ENCODE measurements around the gene ZNF44.

The ZNF44 gene

GRCh38 chr19:12260861-12261260 is 33.8 kb downstream of the ZNF44 start:
- DNase-seq, result no peak

DNA sequence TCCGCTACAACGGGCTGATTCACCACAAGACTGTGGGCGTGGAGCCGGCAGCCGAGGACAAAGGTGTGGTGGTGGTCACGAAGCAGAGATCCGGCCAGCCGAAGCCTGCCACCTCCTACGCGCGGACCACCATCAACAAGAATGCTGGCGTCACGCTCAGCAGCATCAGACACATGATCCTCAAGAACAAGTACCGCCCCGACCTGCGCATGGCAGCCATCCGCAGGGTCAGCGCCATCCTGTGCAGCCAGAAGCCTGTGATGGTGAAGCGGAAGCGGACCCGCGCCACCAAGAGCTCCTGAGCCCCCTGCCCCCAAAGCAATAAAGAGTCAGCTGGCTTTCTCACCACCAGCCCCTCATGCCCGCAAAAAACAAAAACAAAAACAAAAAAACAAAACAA is 34.4 kb downstream of the ZNF44 start:
- no peak for DNase-seq

GRCh38 chr19:12255372-12255771 is 39.3 kb downstream of the ZNF44 start:
- DNase-seq, result no peak

DNA sequence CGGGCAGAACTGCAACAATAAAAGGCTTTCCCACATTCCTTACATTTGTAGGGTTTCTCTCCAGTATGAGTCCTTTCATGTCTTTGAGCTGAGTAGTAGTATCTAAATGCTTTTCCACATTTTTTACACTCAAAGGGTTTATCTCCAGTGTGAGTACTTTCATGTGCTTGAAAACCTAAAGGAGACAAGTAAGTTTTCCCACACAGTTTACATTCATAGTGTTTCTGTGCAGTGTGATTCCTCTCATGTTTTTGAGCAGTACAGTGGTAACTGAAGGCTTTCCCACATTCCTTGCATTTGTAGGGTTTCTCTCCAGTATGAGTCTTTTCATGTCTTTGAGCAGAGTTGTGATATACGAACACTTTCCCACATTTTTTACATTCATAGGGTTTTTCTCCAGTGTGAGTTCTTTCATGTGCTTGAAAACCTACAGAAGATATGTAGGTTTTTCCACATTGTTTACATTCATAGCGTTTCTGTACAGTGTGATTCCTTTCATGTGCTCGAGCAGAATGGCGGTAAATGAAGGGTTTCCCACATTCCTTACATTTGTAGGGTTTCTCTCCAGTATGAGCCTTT is 47.0 kb downstream of the ZNF44 start:
- no peak for DNase-seq

GRCh38 chr19:12244370-12244769 is 50.3 kb downstream of the ZNF44 start:
- DNase-seq, result no peak

GRCh38 chr19:12237143-12237839 is 57.4 kb downstream of the ZNF44 start:
- no peak for DNase-seq

DNA sequence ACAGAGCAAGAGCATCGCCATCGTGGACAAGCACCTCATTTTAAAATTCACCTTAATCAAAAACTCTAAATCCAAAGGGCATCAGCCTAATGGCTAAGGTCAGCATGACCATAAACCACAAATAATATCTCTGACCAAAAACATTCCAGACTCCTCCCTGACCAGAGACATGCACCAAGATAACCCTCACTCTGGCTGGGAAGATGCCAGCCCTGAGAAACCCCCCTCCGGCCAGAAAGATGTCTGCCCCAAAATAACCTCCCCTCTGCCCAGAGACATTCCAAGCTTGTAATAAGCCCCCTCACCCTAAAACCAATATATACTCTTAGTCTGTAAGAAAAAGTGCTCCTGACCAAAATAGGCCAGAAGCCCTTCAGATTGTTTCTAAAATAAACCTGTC is 61.7 kb downstream of the ZNF44 start:
- no peak for DNase-seq

DNA sequence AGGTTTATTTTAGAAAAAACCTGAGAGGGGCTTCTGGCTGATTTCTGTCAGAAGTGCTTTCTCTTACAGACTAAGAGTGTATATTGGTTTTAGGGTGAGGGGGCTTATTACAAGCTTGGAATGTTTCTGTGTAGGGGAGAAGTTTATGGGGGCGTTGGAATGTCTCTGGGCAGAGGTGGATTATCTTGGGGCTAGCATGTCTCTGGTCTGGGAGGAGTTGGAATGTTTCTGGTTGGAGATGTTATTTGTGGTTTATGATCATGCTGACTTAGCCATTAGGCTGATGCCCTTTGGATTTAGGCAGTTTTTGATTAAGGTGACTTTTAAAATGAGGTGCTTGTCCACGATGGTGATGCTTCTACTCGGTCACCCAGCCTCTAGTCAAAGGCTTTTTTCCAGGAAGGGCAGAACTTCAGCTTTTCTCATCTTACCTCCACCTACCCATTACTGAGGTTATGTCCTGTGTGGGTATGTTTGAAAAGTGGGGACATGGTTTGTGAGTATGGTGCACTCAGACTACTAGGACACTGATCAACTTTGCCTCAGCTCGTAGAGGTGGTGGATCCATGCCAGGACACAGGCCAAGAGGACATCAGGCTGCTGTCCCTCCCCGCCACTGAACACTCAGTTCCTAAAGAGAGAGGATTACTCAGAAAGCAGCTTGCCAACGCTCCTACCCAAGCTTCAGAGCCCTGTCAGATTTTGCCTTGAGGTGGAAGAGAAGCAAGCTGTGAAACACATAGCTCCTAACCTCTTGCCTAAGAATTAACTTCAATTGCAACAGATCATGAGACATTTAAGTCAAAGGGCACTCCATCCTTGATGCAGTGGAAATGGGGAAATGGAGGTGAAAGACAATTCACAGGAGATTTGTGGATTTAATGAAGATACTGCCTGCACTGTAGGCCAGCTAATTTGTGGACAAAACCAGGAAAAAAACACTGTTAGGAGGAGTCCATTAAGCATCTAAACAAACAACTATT is 63.6 kb downstream of the ZNF44 start:
- DNase-seq, result no peak

GRCh38 chr19:12229990-12230389 is 64.7 kb downstream of the ZNF44 start:
- DNase-seq, result no peak

GRCh38 chr19:12224676-12225075 is 70.0 kb downstream of the ZNF44 start:
- no peak for DNase-seq

DNA sequence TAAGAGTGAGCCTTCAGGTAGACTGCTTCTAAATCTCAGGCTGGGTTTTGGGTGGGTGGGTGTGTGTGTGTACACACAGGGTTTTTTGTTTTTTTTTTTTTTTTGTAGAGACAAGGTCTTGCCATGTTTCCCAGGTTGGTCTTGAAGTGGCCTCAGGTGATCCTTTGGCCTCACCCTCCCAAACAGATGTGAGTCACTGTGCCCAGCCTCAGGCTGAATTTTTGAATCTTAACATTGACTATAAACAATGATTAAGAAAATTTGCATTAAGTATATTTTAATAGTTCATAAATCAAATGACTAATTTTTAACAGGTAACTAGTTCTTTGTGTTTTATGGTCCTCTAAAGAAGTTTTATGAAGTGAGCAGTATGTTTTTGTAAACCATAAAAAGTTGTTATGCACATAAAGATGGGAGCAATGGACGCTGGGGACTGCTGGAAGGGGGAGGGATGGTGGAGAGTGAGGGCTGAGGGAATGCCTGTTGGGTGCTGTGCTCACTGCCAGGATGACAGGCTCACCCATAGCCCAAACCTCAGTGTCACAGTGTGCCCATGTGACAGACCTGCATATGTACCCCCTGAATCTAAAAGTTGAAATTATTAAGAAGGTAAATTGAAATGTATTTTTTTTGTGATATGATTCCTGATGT is 71.6 kb downstream of the ZNF44 start:
- no peak for DNase-seq
